MG63 (cell line): ENCODE results near the gene ENPP7. TPM values are rescaled to one million over a fixed set of nuclear protein-coding genes. Genes with fewer than 3 reads are reported as not detected.

Source experiments
- DNase-seq: peaks from one replicate; pipeline ENCODE4 v3.0.0-alpha.2; 2020
- H3K27me3 ChIP-seq: fragments of 250-450 bp; sonication (Bioruptor Pico); 2 replicates; pipeline ENCODE4 v1.5.1; 2020; ENCODE audit warnings: mild to moderate bottlenecking, moderate library complexity
- H3K36me3 ChIP-seq: fragments of 250-450 bp; sonication (Bioruptor Pico); 2 replicates; pipeline ENCODE4 v1.5.1; 2020; ENCODE audit warnings: mild to moderate bottlenecking, moderate library complexity
- H3K4me3 ChIP-seq: fragments of 250-450 bp; sonication (Bioruptor Pico); 2 replicates; pipeline ENCODE4 v1.5.1; 2020; ENCODE audit warnings: mild to moderate bottlenecking, moderate library complexity
- H3K9me3 ChIP-seq: fragments of 250-450 bp; sonication (Bioruptor Pico); 2 replicates; pipeline ENCODE4 v1.5.1; 2020; ENCODE audit warnings: mild to moderate bottlenecking, moderate library complexity
- total RNA-seq: library from RNA; depleted of rRNA; stranded (reverse); fragments of >200 nt; shearing (Covaris generic); gene quantifications from 2 replicates; pipeline ENCODE4 v1.2.3, GENCODE V29; 2014; ENCODE audit warnings: low replicate concordance

Gene ENPP7
- total RNA-seq, 1 experiment from 2014 or later, result not detected

DNA sequence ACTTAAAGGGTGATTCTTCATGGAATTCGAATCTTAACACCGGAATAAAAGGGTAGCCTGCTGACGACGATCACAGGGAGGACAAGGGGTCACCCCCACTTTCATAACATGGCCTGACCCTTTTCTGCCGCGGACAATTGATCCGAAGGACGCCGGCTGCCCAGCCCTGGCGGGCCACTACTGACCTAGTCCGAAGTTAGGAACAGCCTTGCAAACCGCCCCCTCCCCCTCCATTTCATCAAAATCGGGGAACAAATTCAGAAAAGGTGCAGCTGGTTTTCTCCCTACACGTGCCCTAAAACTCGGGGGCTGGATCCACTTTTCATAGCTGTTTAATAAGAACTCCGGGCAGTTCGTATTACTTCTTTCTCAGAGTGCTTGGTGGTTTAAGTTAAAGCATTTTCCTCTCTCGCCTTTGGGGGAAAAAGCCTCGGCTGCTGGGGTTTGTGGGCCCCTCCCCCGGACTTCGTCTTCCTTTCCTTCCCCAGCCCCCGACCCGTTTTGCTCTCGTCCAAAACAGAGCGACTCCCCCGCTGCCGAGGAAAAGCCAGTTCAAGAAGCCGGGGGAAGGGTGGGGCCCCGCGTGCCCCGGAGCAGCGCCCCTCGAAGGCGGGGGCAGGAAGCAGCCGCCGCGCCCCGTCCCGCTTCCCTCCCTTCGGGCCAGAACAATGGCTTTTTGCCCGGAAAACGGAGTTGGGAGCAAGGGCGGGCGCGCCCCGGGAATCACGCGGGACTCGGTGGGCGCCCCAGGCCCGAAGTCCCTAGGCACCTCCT is 46.6 kb downstream of the ENPP7 start:
- peaks cover 10% of the 10 kb centered on the region for H3K36me3 ChIP-seq
- peak; percentile 86 for DNase-seq
- peak overlapping the region; percentile 62 for H3K4me3 ChIP-seq
- H3K9me3 ChIP-seq, result no peaks in the 10 kb centered on the region
- no peaks in the 10 kb centered on the region; the same call in 1 of the 2 replicates for H3K27me3 ChIP-seq

DNA sequence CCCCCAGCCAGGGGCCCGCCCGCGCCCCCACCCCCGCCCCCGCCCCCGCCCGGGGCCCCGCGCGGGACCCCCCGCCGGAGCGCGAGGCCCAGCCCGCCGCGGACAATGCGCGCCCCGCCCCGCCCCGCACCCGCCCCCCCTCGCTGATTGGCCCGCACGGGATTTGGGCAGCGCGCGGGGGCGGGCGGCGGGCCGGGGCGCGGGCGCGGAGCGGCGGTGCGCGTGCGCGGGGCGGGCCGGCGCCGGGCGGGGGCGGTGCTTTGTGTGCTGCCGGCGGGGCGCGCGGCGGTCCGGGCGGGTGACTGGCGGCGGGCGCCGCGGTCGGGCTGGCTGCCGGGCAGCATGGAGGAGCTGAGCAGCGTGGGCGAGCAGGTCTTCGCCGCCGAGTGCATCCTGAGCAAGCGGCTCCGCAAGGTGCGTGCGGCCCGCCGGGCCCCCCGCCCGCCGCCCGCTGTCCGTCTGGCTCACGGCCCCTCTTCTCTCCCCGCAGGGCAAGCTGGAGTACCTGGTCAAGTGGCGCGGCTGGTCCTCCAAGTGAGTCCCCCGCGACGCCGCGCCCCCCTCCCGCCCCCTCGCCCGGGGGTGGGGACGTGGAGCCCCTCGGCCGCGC is 47.3 kb downstream of the ENPP7 start, which contains the start of gene CBX2:
Gene CBX2 (plus strand): TSS at position 255 of the 610 bp plus-strand sequence. CDS start 88 bp downstream, at position 343.
- peak within 1 kb of the TSS; percentile 62 for H3K4me3 ChIP-seq
- peak; percentile 83 for DNase-seq
- H3K36me3 ChIP-seq, result peaks cover 13% of the 10 kb centered on the region
- no peaks in the 10 kb centered on the region; the same call in 1 of the 2 replicates for H3K27me3 ChIP-seq
- no peaks in the 10 kb centered on the region for H3K9me3 ChIP-seq

DNA sequence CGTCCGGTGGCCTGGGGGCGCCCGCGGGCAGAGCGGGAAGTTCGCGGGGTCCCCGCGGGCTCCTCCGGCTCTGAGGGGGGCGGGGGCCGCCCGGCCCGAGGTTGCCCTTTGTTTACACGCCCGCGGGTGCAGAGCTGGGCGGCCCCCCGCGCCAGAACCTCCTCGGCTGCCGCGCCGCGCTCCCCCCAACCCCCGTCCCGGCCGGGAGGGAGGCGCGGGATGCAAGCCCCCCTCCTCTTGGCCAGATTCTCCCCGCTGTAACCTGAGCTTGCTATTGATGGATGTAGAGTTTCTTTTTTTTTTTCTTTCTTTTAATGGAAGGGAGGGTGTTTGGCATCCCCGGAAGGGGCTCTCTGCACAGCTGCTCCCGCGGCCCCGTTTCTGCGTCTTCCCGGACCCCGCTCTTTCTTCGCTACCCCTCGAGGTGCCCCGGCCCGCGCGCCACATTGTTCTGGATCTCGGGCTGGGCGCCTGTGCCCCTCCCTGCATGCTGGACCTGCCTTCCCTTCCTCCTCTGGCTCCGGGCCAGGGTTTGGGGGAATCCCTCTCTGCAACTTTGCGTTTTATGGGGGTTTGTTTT is 47.9 kb downstream of the ENPP7 start:
- Histone ChIP-seq H3K36me3 (peaks cover 13% of the 10 kb centered on the region), H3K9me3 (no peaks in the 10 kb centered on the region), H3K27me3 (no peaks in the 10 kb centered on the region; the same call in 1 of the 2 replicates), H3K4me3 (peak overlapping the region; percentile 62)
- DNase-seq, result no peak

DNA sequence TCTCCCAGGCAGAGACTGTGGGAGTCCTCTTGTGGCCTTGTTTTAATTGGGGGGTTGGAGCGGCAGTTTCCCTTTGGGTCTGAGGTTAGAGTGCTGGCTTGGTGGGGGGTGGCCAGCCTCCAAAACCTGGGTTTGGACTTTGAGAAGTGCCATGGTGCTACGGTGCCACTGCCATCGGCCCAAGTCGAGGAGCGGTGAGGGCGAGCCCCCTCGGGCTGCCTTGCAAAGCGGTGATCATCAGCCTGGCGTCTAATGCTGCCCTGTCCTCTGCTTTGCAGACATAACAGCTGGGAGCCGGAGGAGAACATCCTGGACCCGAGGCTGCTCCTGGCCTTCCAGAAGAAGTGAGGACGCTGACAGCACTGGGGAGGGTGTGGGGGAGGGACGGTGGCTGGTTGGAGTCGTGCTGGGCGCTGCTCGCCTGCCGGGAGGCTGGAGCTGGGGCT is 48.4 kb downstream of the ENPP7 start:
- DNase-seq, result no peak
- peaks cover 13% of the 10 kb centered on the region for H3K36me3 ChIP-seq
- no peaks in the 10 kb centered on the region for H3K9me3 ChIP-seq
- peak overlapping the region; percentile 62 for H3K4me3 ChIP-seq
- no peaks in the 10 kb centered on the region for H3K27me3 ChIP-seq

DNA sequence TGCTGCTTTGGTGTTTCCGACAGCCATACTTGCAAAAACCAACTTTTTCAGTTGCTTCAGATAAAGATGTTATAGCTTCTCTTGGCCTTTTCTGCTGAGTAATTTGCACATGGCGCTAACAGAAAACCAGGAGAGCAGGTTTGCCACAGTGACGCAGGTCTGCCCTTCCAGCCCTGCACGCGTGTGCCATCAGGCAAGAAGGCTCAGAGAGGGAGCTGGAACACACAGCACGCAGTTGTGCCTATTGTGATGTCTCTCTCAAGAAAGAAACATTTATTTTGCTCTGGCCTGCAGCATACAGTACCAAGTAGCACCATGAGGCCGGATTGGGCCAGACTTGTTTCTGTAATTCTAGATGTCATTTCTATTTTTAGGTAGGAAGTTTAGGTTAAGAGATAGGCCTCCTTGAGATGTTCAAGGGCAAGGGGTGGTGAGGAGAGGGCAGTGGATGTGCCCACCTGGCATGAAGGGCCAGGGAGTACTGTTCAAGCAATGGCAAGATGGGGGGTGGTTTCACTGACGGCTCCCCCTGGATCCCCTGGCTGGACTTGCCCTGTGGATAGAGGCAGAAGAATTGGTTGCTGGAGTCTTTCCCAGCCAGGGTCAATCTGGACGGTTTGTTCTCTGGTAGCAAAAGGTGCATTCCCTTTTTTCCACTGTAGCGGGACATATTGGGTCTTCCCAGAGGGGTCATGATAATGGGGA is 49.1 kb downstream of the ENPP7 start:
- no peaks in the 10 kb centered on the region for H3K9me3 ChIP-seq
- DNase-seq, result no peak
- peaks cover 16% of the 10 kb centered on the region for H3K36me3 ChIP-seq
- no peaks in the 10 kb centered on the region for H3K27me3 ChIP-seq
- H3K4me3 ChIP-seq, result no peak overlapping the region

DNA sequence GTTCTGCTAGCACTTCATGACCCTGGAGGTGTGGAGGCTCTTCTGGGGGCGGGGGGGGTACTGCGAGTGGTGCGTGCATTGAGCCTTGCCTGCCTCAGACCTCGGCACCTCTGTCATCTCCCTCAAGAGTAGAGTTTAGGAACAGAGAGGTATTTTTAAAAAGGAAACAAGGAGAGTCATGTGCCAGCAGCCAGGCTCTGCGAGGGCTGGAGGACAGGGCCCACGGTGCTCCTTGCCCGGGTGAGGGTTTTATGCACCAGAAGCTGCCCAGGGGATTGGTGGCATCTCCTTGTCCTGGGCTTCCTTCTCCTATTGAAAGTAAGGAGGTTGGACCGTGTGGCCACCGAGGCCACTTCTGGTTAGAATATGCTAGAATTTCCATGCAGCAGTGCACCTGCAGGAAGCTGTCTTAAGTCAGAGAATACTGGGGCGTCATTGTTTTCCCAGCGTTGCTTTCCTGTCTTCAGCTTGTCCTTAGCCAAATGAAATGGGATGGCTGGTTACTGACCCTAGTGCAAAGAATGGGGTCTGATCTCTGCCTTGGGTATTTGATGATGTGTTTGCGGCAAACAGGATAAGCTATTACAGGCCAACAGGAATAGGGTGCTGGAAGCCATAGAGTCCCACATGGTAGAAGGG is 50.4 kb downstream of the ENPP7 start:
- Histone ChIP-seq H3K4me3 (no peak overlapping the region), H3K36me3 (peaks cover 18% of the 10 kb centered on the region), H3K9me3 (no peaks in the 10 kb centered on the region), H3K27me3 (no peaks in the 10 kb centered on the region)
- no peak for DNase-seq

DNA sequence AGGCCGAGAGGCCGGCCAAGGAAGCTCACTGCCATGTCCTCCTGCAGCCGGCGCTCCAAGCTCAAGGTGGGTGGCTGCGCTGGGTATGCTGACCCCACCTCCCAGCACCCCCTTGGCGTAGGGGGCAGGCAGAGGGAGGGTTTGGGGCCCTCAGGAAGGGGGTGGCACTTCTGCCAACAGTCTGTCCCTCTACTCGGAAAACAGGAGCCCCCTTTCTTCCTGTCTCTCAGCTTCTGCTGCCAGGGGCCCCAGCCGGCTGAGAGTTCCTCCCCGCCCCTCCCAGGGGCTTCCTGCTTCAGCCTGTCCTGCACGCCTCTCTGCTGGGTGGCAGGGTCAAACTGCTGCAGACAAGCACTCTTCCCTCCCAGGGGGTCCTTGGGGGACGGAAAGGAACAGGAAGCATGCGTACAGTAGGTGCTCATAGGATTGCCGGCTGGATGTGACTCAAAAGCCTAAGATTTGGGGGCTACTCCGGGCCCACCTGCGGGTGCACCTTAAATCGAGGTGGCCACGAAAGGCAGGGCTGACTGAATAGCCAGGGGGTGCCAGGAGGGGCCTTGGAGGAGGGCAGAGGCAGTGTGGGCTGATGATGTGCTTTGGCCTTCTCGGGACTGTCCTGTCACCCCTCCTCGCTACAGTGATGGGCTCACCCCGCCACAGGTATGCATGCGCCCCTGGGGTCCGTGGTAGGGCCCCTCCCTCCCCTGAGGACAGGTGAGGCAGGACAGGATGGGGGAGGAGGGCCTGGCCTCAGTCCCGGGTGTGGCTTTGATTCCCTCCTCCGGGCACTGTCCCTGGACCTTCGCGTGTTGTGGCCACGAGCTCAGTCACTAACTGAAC is 51.2 kb downstream of the ENPP7 start:
- Histone ChIP-seq H3K36me3 (peaks cover 18% of the 10 kb centered on the region), H3K27me3 (no peaks in the 10 kb centered on the region), H3K4me3 (no peak overlapping the region), H3K9me3 (no peaks in the 10 kb centered on the region)
- no peak for DNase-seq

DNA sequence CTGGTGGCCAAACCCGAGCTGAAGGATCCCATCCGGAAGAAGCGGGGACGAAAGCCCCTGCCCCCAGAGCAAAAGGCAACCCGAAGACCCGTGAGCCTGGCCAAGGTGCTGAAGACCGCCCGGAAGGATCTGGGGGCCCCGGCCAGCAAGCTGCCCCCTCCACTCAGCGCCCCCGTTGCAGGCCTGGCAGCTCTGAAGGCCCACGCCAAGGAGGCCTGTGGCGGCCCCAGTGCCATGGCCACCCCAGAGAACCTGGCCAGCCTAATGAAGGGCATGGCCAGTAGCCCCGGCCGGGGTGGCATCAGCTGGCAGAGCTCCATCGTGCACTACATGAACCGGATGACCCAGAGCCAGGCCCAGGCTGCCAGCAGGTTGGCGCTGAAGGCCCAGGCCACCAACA is 53.1 kb downstream of the ENPP7 start:
- Histone ChIP-seq H3K36me3 (peaks cover 18% of the 10 kb centered on the region), H3K27me3 (no peaks in the 10 kb centered on the region), H3K9me3 (no peaks in the 10 kb centered on the region), H3K4me3 (no peak overlapping the region)
- DNase-seq, result no peak

DNA sequence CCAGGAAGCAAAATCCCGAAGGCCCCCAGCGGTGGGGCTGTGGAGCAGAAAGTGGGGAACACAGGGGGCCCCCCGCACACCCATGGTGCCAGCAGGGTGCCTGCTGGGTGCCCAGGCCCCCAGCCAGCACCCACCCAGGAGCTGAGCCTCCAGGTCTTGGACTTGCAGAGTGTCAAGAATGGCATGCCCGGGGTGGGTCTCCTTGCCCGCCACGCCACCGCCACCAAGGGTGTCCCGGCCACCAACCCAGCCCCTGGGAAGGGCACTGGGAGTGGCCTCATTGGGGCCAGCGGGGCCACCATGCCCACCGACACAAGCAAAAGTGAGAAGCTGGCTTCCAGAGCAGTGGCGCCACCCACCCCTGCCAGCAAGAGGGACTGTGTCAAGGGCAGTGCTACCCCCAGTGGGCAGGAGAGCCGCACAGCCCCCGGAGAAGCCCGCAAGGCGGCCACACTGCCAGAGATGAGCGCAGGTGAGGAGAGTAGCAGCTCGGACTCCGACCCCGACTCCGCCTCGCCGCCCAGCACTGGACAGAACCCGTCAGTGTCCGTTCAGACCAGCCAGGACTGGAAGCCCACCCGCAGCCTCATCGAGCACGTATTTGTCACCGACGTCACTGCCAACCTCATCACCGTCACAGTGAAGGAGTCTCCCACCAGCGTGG is 53.7 kb downstream of the ENPP7 start:
- peaks cover 18% of the 10 kb centered on the region for H3K36me3 ChIP-seq
- DNase-seq, result no peak
- H3K4me3 ChIP-seq, result no peak overlapping the region
- H3K27me3 ChIP-seq, result no peaks in the 10 kb centered on the region
- H3K9me3 ChIP-seq, result no peaks in the 10 kb centered on the region

DNA sequence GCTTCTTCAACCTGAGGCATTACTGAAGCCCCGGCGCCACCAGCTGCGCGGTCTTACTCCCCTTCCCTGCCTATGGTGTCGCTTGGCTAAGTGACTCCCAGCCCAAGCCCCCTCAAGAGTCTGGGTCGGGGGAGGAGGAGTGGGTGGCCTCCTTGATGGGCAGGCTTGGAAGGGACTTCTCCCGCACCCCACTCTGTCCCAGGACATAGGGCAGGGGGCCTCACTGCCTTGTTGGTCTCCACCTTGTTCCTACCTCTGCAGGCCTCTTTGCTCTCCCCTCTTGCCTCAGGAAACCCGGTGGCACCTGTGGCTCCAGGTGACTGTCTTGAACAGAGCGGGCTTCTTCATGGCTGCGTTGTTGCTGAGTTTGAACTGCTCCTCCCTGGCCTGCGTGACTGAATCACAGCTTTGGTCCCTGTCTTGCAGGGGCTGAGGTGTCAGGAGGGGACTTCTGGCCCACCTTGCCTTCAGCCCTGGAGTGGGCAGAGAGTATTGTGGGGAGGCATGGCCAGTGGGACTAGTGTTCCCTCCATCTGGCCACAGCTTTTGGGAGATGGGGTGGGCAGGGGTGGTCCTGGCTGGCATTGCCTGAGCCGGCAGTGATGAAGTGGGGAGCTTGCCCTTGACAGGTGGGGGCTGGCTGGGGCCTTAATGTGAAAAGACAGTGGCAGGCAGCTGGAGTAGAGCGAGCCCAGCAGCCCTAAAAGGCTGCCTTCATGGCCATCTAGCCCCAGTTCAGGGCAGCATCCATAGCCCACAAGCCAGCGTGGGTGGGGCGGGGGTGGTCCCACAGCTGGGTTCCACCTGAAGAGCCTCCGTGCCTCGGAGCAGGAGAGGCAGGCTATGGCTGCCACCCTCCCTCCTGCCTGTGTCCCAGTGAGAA is 54.5 kb downstream of the ENPP7 start:
- Histone ChIP-seq H3K27me3 (peaks cover 2% of the 10 kb centered on the region), H3K9me3 (no peaks in the 10 kb centered on the region), H3K4me3 (no peak overlapping the region), H3K36me3 (peaks cover 14% of the 10 kb centered on the region)
- no peak for DNase-seq

DNA sequence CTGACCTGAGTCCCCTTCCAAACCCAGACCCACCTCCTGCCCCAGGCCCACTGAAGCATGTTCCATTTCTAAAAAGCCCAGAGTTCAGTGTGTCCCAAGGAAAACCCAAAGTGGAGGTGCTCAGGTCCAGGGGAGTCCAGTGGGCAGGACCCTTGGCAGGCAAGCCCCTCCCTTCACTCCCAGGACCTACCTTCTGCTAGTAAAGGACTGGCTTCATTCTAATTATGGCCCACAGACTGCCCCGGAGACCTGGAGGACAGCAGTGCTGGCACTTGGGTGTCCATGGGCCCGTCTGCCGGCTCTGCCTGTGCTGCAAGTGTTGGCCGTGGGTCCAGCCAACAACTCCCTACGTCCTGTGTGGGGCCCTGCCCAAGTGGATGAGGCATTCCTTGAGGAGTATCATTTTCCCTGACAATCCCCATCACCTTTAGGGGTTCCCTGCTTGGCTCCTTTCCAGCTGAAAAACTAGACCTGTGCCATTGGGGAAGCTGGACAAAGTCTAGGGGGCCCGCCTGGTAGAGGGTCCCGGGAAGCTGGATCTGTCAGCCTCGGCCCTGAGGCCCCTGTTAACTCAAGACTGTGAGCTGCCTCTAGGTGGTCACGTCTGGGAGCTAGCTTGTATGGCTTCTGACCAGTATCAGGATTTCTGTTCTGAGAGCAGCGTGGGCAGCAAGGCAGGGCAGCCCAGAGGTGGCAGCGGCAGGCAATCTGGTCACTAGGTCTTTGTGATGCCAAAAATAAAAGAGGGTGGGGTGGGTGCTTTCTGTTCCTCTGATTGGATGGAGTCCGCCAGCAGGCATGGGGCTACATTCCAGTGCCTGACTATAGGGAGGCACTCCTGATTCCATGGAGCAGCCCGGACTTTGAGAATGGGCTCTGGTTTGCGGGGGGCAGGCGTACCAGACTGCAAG is 55.4 kb downstream of the ENPP7 start:
- peaks cover 12% of the 10 kb centered on the region; the same call in 1 of the 2 replicates for H3K36me3 ChIP-seq
- H3K9me3 ChIP-seq, result no peaks in the 10 kb centered on the region
- H3K4me3 ChIP-seq, result no peak overlapping the region
- no peak for DNase-seq
- H3K27me3 ChIP-seq, result peaks cover 8% of the 10 kb centered on the region

DNA sequence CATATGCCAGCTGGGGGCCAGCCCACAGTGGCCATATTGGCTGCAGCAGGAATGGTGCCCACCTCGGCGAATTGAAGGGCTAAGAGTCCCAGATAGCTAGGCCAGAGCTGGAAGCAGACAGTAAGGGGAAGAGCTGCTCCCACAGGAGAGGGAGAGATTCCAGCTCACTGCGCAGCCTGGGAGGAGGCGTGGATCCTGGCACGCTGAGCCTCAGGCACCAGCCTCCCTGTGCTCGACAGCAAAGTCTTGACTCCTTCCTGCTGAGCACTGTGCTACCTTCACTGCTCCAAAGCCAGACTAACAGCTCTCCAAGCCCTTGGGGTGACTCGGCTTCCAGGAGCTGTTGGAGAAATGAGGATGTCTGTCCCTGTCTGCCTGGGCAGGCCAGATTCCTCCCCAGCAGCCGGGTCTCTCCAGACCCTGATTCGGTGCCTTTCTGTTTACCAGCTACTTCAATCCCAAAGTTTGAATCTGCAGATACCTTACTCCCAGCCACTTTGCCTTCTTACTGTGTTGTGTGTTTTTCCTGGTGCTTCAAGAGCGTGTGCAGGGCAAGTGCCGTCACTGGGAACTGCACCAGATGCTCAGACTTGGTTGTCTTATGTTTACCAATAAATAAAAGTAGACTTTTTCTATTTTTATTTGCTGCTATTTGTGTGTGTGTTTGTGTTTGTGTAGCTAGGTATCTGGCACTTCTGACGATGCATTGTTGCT is 56.3 kb downstream of the ENPP7 start:
- Histone ChIP-seq H3K9me3 (no peaks in the 10 kb centered on the region), H3K27me3 (peaks cover 8% of the 10 kb centered on the region), H3K36me3 (peaks cover 9% of the 10 kb centered on the region; the same call in 1 of the 2 replicates), H3K4me3 (no peak overlapping the region)
- DNase-seq, result no peak

DNA sequence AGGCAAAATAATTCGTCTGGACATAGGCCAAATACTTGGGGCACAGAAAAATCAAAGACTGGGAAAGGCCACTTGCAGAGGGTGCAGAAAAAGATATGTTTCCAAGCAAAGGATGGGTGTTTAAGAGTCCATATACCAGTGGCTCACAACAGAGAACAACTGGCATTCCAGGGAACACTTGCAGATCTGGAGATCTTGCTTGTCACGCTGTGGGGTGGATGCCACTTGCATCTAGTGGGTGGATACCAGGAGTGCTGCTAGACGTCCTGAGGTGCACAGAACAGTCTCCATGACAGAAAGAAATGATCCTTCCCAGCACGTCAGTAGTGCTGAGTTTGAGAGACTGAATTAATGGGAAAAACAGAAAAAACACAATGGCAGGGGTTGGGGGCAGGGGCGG is 57.7 kb downstream of the ENPP7 start:
- peaks cover 4% of the 10 kb centered on the region; the same call in 1 of the 2 replicates for H3K36me3 ChIP-seq
- no peak for DNase-seq
- H3K9me3 ChIP-seq, result no peaks in the 10 kb centered on the region
- H3K27me3 ChIP-seq, result peaks cover 8% of the 10 kb centered on the region
- H3K4me3 ChIP-seq, result no peak overlapping the region
